CD4-positive, alpha-beta T cell treated with Interleukin-4 for 1 hour (primary cell): ENCODE measurements around the gene CT45A10.
A peak's percentile ranks its signal among the peaks of the same experiment; 100 is the strongest.
"Not testable (repeated sequence)": the region's sequence is repeated elsewhere in the genome, so short reads cannot be mapped to it uniquely, and the experiment has no call there.

Experiments used
- DNase-seq, 2 donors: peaks; one replicate each; pipeline ENCODE4 v3.0.0-alpha.2; 2020 to 2022

Gene CT45A10, protein sequence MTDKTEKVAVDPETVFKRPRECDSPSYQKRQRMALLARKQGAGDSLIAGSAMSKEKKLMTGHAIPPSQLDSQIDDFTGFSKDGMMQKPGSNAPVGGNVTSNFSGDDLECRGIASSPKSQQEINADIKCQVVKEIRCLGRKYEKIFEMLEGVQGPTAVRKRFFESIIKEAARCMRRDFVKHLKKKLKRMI

DNA sequence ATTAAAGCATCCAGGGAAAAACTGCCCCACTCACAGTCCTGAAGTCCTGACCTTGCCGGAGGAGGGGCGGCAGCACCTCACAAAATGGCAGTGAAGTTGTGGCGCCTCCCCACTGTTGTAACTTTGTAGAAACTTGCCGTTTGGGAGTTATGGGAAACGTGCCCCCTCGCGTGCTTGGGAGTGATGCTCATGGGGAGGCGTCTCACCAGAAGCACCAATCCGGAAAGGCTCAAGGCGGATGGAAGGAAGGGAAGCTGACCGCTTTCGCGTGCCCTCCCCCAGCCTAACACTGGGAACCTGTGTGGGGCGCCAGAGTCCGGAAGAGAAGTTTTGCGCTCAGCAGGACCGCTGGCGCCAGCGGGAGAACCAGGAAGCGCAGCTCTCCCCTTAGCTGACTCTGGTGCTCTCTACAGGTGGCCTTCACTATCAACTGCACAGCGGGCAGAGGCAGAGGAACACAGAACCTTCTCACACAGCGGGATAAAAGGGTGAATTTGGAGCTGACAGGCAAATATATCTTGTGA is at the start of gene CT45A10, which contains the start of gene SAGE1:
Gene CT45A10, minus strand, starts transcription at position 151 of the 524 bp plus-strand sequence. CDS start 8,100 bp downstream, outside the sequence.
Gene SAGE1, plus strand, starts transcription at position 423 of the 524 bp plus-strand sequence. CDS start 2,527 bp downstream, outside the sequence.
- no peak for DNase-seq

DNA sequence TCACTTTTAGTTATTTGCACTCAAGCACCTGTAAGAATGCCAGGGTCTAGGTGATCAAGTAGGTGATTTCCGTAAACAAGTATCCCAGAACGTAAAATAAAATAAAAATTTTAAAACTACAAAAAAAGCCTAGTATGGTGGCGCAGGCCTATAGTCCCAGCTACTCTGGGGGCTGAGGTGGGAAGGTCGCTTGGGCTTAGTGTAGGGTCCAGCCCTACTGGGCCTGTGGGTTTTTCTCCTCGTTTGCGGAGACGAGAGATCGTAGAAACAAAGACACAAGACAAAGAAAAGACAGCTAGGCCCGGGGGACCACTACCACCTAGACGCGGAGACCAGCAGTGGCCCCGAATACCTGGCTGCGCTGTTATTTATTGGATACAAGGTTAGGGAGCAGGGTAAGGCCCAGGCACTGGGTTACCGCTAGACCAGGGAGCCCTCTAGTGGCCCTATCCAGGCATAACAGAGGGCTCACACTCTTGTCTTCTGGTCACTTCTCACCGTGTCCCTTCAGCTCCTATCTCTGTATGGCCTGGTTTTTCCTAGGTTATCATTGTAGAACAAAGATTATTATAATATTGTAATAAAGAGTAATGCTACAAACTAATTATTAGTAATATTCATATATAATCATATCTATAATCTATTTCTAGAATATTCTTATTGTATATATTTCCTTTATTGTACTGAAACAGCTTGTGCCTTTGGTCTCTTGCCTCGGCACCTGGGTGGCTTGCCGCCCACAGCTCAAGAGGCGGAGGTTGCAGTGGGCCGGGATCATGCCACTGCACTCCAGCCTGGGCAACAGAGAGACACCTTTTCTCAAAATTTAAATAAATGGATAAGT is 38.6 kb upstream of the CT45A10 start:
- DNase-seq = peak; percentile 27 to 33

DNA sequence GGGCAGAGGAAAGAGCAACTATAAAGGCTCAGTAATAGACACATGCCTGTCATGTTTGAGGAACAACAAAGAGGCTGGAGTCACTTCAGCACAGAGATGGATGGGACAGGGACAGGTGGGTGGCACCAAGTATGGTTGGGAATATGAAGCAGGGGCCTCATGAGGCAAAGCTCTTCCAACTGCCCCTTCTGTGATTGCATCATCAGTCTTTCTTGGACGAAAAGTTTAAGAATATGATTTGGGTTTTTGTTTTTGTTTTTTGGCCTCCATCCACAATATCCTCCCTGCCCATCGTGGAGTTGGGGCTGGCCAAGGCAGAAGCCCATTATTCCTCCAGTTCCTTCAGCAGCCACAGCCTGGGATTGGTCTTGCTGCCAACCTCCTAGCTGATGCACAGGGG is 34.7 kb upstream of the CT45A10 start:
- no peak for DNase-seq

DNA sequence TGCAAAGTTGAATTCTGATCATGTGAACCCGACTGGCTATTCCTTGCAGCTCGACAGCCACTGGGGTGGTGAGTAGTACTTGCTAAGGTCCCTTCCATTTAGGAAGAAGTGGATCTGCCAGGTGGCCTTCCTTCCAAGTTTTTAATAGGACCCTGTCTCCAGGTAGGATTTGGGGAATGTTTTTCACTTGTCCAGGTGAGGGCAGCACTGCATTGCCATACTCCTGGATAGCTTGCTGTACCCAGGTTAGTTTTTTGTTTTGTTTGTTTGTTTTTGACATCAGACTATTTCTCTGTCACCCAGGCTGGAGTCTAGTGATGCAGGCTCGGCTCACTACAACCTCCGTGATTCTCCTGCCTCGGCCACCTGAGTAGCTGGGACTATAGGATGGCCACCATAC is 30.1 kb upstream of the CT45A10 start:
- no peak for DNase-seq

DNA sequence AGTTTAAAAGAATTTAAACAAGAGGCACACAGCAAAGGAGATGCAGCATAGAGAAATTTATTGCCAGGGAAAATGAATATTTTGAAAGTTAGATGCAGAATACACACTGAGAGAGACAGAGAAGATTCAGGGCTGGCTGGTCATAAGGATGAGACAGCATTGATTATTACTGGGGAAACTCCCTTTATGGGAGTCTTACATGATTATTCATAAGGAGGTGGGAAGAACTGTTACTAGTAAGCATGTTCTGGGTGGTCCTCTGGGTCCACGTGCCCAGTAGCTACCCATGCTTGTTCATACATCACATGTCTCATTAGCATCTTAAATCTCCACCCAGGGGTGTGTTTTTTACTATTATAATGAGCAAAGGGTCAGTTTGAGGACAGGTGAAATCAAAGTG is 27.3 kb upstream of the CT45A10 start:
- not testable (repeated sequence) for DNase-seq

DNA sequence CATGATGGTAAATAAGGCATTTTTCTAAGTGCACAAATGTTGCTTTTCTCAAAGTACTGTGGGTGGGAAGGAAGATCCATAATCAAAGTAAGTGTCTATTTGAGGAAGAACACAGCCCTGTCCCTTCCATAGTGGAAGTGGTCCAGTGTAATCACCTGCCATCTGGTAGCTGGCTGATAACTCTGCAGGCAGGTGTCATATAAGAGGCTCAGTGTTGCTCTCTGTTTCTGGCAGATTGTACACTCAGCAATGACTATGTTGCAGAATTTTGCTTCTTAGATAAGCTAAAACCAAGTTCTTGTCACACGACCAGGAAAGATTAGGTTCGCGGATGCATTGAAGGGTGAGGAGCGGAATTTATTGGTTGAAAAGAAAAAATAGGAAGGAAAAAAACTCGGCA is 21.2 kb upstream of the CT45A10 start:
- DNase-seq = no peak

DNA sequence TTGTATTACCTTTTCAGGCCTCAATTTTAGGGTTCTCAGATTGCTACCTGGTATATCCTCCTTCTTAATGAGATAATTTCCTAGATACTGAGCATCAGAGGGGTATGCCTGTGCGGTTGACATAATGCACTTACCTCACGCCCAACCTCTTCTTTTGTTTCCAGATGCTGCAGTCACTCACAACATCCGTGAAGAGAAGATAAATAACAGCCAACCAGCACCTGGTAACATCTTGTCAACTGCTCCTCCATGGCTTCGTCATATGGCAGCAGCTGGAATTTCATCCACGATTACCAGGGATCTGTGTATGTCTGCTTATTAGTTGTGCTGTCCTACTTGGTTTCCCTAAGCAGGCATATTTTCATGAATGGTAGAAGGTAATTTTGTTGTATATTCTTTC is 17.0 kb upstream of the CT45A10 start:
- no peak for DNase-seq

DNA sequence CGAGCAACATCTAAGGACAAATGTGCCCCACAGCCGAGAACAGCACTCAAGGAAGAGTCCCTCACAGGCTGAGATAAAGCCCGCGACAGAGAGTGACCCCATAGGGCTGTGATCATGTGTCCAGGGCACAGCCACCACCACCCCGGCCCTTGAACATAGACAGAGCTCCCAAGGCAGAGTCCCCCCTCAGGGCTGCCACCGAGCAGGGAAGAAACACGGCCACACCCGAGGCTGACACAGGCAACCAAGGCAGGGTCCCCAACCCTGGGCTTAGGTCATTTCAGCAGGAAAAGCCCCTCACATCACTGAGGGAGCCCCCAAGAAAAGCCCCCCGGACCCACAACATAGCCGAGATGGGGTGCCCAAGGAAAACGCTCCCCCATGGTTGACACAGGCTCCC is 463 bp downstream of the CT45A10 start:
- no peak for DNase-seq

DNA sequence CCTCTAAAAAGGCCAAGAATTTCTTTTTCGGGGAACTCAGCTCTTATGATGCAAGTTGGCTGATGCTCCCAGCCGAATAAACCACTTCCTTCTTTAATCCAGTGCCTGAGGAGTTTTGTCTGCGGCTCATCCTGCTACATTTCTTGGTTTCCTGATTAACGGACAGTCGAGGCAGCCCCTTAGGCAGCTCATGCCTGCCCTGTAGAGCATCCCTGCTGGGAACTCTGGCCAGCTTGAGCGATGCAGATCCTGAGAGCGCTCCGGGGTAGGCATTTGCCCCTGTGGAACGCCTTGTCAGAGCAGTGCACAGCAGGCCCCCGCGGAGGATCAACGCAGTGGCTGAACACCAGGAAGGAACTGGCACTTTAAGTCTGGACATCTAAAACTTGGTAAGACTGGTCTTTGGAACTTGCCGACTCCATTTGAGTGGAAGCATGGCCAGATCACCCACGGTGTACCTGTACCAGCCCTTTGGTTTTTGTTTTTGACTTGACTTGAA is 3.1 kb downstream of the CT45A10 start:
- no peak for DNase-seq

DNA sequence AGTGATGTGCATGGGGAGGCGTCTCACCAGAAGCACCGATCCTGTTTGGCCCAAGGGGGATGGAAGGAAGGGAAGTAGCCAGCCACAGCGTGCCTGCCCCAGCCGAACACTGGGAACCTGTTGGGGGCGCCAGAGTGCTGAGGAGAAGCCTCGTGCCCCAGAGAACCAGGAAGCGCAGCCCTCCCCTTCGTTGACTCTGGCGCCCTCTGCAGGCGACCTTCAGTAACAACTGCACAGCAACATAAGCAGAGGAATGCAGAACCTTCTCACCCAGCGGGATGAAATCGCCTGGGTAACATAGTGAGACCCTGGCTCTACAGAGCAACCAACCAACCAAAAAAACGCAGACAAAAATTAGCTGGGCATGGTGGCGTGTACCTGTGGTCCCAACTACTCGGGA is 4.3 kb downstream of the CT45A10 start:
- not testable (repeated sequence) for DNase-seq

DNA sequence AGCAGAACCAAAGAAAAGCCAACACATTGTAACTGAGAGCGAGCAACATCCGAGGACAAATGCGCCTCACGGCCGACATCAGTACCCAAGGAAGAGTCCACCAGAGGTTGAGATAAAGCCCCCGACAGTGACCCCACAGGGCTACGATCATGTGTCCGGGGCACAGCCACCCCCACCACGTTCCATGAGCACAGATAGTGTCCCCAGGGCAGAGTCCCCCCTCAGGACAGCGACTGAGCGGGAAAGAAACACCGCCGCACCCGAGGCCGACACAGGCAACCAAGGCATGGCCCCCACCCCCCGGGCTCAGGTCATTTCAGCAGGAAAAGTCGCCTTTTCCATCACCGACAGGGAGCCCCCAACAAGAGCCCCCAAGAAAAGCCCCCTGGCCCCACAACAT is 5.0 kb downstream of the CT45A10 start:
- not testable (repeated sequence) for DNase-seq

DNA sequence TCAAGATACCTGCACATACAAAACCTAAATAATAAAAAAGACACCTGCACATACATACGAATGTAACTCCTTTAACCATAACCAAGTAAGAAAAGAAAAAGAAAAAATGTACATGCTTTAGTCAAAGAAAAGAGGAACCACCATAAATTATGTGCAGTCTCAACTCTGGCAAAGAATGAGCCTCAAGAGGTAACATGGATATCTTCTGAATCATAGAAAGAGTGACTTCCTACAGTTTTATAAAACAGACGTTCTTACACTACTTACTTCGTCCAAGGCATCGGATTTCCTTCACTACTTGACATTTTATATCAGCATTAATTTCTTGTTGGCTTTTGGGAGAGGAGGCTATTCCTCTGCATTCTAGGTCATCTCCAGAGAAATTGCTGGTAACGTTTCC is 10.5 kb downstream of the CT45A10 start:
- DNase-seq = not testable (repeated sequence)

DNA sequence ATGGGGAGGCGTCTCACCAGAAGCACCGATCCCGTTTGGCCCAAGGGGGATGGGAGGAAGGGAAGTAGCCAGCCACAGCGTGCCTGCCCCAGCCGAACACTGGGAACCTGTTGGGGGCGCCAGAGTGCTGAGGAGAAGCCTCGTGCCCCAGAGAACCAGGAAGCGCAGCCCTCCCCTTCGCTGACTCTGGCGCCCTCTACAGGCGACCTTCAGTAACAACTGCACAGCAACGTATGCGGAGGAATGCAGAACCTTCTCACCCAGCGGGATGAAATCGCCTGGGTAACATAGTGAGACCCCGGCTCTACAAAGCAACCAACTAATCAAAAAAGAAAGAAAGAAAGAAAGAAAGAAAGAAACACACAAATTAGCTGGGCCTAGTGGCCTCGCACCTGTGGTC is 21.5 kb downstream of the CT45A10 start, which contains the start of gene CT45A9:
Gene CT45A9, minus strand, starts transcription at position 101 of the 400 bp plus-strand sequence. CDS start 3,751 bp downstream, outside the sequence.
- not testable (repeated sequence) for DNase-seq

DNA sequence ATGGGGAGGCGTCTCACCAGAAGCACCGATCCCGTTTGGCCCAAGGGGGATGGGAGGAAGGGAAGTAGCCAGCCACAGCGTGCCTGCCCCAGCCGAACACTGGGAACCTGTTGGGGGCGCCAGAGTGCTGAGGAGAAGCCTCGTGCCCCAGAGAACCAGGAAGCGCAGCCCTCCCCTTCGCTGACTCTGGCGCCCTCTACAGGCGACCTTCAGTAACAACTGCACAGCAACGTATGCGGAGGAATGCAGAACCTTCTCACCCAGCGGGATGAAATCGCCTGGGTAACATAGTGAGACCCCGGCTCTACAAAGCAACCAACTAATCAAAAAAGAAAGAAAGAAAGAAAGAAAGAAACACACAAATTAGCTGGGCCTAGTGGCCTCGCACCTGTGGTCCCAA is 38.8 kb downstream of the CT45A10 start, which contains the start of gene CT45A8:
Gene CT45A8, minus strand, starts transcription at position 101 of the 400 bp plus-strand sequence. CDS start 3,755 bp downstream, outside the sequence.
- DNase-seq = not testable (repeated sequence)

DNA sequence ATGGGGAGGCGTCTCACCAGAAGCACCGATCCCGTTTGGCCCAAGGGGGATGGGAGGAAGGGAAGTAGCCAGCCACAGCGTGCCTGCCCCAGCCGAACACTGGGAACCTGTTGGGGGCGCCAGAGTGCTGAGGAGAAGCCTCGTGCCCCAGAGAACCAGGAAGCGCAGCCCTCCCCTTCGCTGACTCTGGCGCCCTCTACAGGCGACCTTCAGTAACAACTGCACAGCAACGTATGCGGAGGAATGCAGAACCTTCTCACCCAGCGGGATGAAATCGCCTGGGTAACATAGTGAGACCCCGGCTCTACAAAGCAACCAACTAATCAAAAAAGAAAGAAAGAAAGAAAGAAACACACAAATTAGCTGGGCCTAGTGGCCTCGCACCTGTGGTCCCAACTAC is 56.1 kb downstream of the CT45A10 start, which contains the start of gene CT45A7:
Gene CT45A7, minus strand, starts transcription at position 101 of the 400 bp plus-strand sequence. CDS start 3,747 bp downstream, outside the sequence.
- DNase-seq = not testable (repeated sequence)
